ENCODE measurements around the gene MALRD1. TPM values are rescaled to one million over a fixed set of nuclear protein-coding genes. Genes with fewer than 3 reads are reported as not detected.

MALRD1 gene
- total and polyA plus RNA-seq, 2 donors = 0.27 to 2.5 TPM

GRCh38 chr10:19077276-19077675, 28.7 kb downstream of the MALRD1 start:
- no peak for DNase-seq (ENCODE audit: low read depth in 6 of 9, low spot score in 9 of 9)
- Histone ChIP-seq H3K9me3 (ENCODE audit: control insufficient read depth in 2 of 2, insufficient read depth in 1 of 2, low read length in 1 of 2) (no peaks in the 10 kb centered on the region), H3K4me3 (ENCODE audit: low read length in 2 of 2) (no peak overlapping the region)

GRCh38 chr10:19096501-19097073, 48.0 kb downstream of the MALRD1 start:
- peaks cover 0 to 6% of the 10 kb centered on the region in 2 donors for H3K9me3 ChIP-seq (ENCODE audit: control insufficient read depth in 2 of 2, insufficient read depth in 1 of 2, low read length in 1 of 2)
- no peak overlapping the region for H3K4me3 ChIP-seq (ENCODE audit: low read length in 2 of 2)
- no peaks in the 10 kb centered on the region for H3K27me3 ChIP-seq (ENCODE audit: control insufficient read depth in 2 of 2, insufficient read depth in 1 of 2, low read length in 1 of 2)
- H3K36me3 ChIP-seq (ENCODE audit: control insufficient read depth in 2 of 2, insufficient read depth in 2 of 2, low read length in 1 of 2) = no peaks in the 10 kb centered on the region
- 81% methylated on average over 5 of the region's 5 CpGs for WGBS
- no peak for DNase-seq (ENCODE audit: low read depth in 6 of 9, low spot score in 9 of 9)
- H3K27ac ChIP-seq (ENCODE audit: low read depth in 1 of 2, low read length in 1 of 2) = no peak overlapping the region
- no peaks in the 10 kb centered on the region for H3K4me1 ChIP-seq (ENCODE audit: control insufficient read depth in 2 of 2, insufficient read depth in 2 of 2, low read length in 2 of 2)

More at GRCh38 chr10:19077276-19077675, 28.7 kb downstream of the MALRD1 start:
- H3K27me3 ChIP-seq (ENCODE audit: control insufficient read depth in 2 of 2, insufficient read depth in 1 of 2, low read length in 1 of 2) = no peaks in the 10 kb centered on the region
- no peaks in the 10 kb centered on the region for H3K4me1 ChIP-seq (ENCODE audit: control insufficient read depth in 2 of 2, insufficient read depth in 2 of 2, low read length in 2 of 2)
- no peaks in the 10 kb centered on the region for H3K36me3 ChIP-seq (ENCODE audit: control insufficient read depth in 2 of 2, insufficient read depth in 2 of 2, low read length in 1 of 2)
- H3K27ac ChIP-seq (ENCODE audit: low read depth in 1 of 2, low read length in 1 of 2) = no peak overlapping the region

- H3K27me3 ChIP-seq (ENCODE audit: control insufficient read depth in 2 of 2, insufficient read depth in 1 of 2, low read length in 1 of 2) = no peaks in the 10 kb centered on the region
- no peaks in the 10 kb centered on the region for H3K4me1 ChIP-seq (ENCODE audit: control insufficient read depth in 2 of 2, insufficient read depth in 2 of 2, low read length in 2 of 2)
- H3K27ac ChIP-seq (ENCODE audit: low read depth in 1 of 2, low read length in 1 of 2) = no peak overlapping the region
- no peak for DNase-seq (ENCODE audit: low read depth in 6 of 9, low spot score in 9 of 9)
- no peaks in the 10 kb centered on the region for H3K36me3 ChIP-seq (ENCODE audit: control insufficient read depth in 2 of 2, insufficient read depth in 2 of 2, low read length in 1 of 2)
- peaks cover 0 to 6% of the 10 kb centered on the region in 2 donors for H3K9me3 ChIP-seq (ENCODE audit: control insufficient read depth in 2 of 2, insufficient read depth in 1 of 2, low read length in 1 of 2)
- H3K4me3 ChIP-seq (ENCODE audit: low read length in 2 of 2) = no peak overlapping the region
- WGBS = 90% methylated on average over 3 of the region's 3 CpGs
Measured at GRCh38 chr10:19097151-19097550, 48.5 kb downstream of the MALRD1 start.

- DNase-seq (ENCODE audit: low read depth in 6 of 9, low spot score in 9 of 9) = no peak
- Histone ChIP-seq H3K4me1 (ENCODE audit: control insufficient read depth in 2 of 2, insufficient read depth in 2 of 2, low read length in 2 of 2) (no peaks in the 10 kb centered on the region), H3K4me3 (ENCODE audit: low read length in 2 of 2) (no peak overlapping the region), H3K27me3 (ENCODE audit: control insufficient read depth in 2 of 2, insufficient read depth in 1 of 2, low read length in 1 of 2) (no peaks in the 10 kb centered on the region), H3K27ac (ENCODE audit: low read depth in 1 of 2, low read length in 1 of 2) (no peak overlapping the region), H3K36me3 (ENCODE audit: control insufficient read depth in 2 of 2, insufficient read depth in 2 of 2, low read length in 1 of 2) (no peaks in the 10 kb centered on the region), H3K9me3 (ENCODE audit: control insufficient read depth in 2 of 2, insufficient read depth in 1 of 2, low read length in 1 of 2) (peaks cover 0 to 6% of the 10 kb centered on the region in 2 donors)
- 94% methylated on average over 7 of the region's 7 CpGs for WGBS
Measured at GRCh38 chr10:19098803-19099202, 50.2 kb downstream of the MALRD1 start.

- Histone ChIP-seq H3K27me3 (ENCODE audit: control insufficient read depth in 2 of 2, insufficient read depth in 1 of 2, low read length in 1 of 2) (no peaks in the 10 kb centered on the region), H3K27ac (ENCODE audit: low read depth in 1 of 2, low read length in 1 of 2) (no peak overlapping the region), H3K4me1 (ENCODE audit: control insufficient read depth in 2 of 2, insufficient read depth in 2 of 2, low read length in 2 of 2) (no peaks in the 10 kb centered on the region), H3K36me3 (ENCODE audit: control insufficient read depth in 2 of 2, insufficient read depth in 2 of 2, low read length in 1 of 2) (no peaks in the 10 kb centered on the region), H3K4me3 (ENCODE audit: low read length in 2 of 2) (no peak overlapping the region), H3K9me3 (ENCODE audit: control insufficient read depth in 2 of 2, insufficient read depth in 1 of 2, low read length in 1 of 2) (peaks cover 0 to 9% of the 10 kb centered on the region in 2 donors)
- WGBS = 82% methylated on average over 1 of the region's 1 CpG
- no peak for DNase-seq (ENCODE audit: low read depth in 6 of 9, low spot score in 9 of 9)
Measured at GRCh38 chr10:19107406-19107805, 58.8 kb downstream of the MALRD1 start.

- Histone ChIP-seq H3K9me3 (ENCODE audit: control insufficient read depth in 2 of 2, insufficient read depth in 1 of 2, low read length in 1 of 2) (peaks cover 0 to 9% of the 10 kb centered on the region in 2 donors), H3K4me3 (ENCODE audit: low read length in 2 of 2) (no peak overlapping the region), H3K36me3 (ENCODE audit: control insufficient read depth in 2 of 2, insufficient read depth in 2 of 2, low read length in 1 of 2) (no peaks in the 10 kb centered on the region), H3K27me3 (ENCODE audit: control insufficient read depth in 2 of 2, insufficient read depth in 1 of 2, low read length in 1 of 2) (no peaks in the 10 kb centered on the region), H3K27ac (ENCODE audit: low read depth in 1 of 2, low read length in 1 of 2) (no peak overlapping the region), H3K4me1 (ENCODE audit: control insufficient read depth in 2 of 2, insufficient read depth in 2 of 2, low read length in 2 of 2) (no peaks in the 10 kb centered on the region)
- DNase-seq (ENCODE audit: low read depth in 6 of 9, low spot score in 9 of 9) = no peak
- 81% methylated on average over 1 of the region's 1 CpG for WGBS
Measured at GRCh38 chr10:19111501-19112267, 63.1 kb downstream of the MALRD1 start.

- Histone ChIP-seq H3K4me1 (ENCODE audit: control insufficient read depth in 2 of 2, insufficient read depth in 2 of 2, low read length in 2 of 2) (no peaks in the 10 kb centered on the region), H3K4me3 (ENCODE audit: low read length in 2 of 2) (no peak overlapping the region), H3K27me3 (ENCODE audit: control insufficient read depth in 2 of 2, insufficient read depth in 1 of 2, low read length in 1 of 2) (no peaks in the 10 kb centered on the region), H3K27ac (ENCODE audit: low read depth in 1 of 2, low read length in 1 of 2) (no peak overlapping the region), H3K9me3 (ENCODE audit: control insufficient read depth in 2 of 2, insufficient read depth in 1 of 2, low read length in 1 of 2) (no peaks in the 10 kb centered on the region), H3K36me3 (ENCODE audit: control insufficient read depth in 2 of 2, insufficient read depth in 2 of 2, low read length in 1 of 2) (no peaks in the 10 kb centered on the region)
- 94% methylated on average over 1 of the region's 1 CpG for WGBS
- no peak for DNase-seq (ENCODE audit: low read depth in 6 of 9, low spot score in 9 of 9)
Measured at GRCh38 chr10:19117438-19117837, 68.8 kb downstream of the MALRD1 start.

GRCh38 chr10:19119191-19119590, 70.6 kb downstream of the MALRD1 start:
- Histone ChIP-seq H3K27ac (ENCODE audit: low read depth in 1 of 2, low read length in 1 of 2) (no peak overlapping the region), H3K36me3 (ENCODE audit: control insufficient read depth in 2 of 2, insufficient read depth in 2 of 2, low read length in 1 of 2) (no peaks in the 10 kb centered on the region), H3K4me1 (ENCODE audit: control insufficient read depth in 2 of 2, insufficient read depth in 2 of 2, low read length in 2 of 2) (no peaks in the 10 kb centered on the region), H3K4me3 (ENCODE audit: low read length in 2 of 2) (no peak overlapping the region), H3K9me3 (ENCODE audit: control insufficient read depth in 2 of 2, insufficient read depth in 1 of 2, low read length in 1 of 2) (no peaks in the 10 kb centered on the region), H3K27me3 (ENCODE audit: control insufficient read depth in 2 of 2, insufficient read depth in 1 of 2, low read length in 1 of 2) (no peaks in the 10 kb centered on the region)
- DNase-seq (ENCODE audit: low read depth in 6 of 9, low spot score in 9 of 9) = no peak
- WGBS = 65% methylated on average over 6 of the region's 6 CpGs

- Histone ChIP-seq H3K27ac (ENCODE audit: low read depth in 1 of 2, low read length in 1 of 2) (no peak overlapping the region), H3K36me3 (ENCODE audit: control insufficient read depth in 2 of 2, insufficient read depth in 2 of 2, low read length in 1 of 2) (no peaks in the 10 kb centered on the region), H3K27me3 (ENCODE audit: control insufficient read depth in 2 of 2, insufficient read depth in 1 of 2, low read length in 1 of 2) (no peaks in the 10 kb centered on the region), H3K4me1 (ENCODE audit: control insufficient read depth in 2 of 2, insufficient read depth in 2 of 2, low read length in 2 of 2) (no peaks in the 10 kb centered on the region), H3K9me3 (ENCODE audit: control insufficient read depth in 2 of 2, insufficient read depth in 1 of 2, low read length in 1 of 2) (no peaks in the 10 kb centered on the region), H3K4me3 (ENCODE audit: low read length in 2 of 2) (no peak overlapping the region)
- WGBS = 96% methylated on average over 5 of the region's 5 CpGs
- no peak for DNase-seq (ENCODE audit: low read depth in 6 of 9, low spot score in 9 of 9)
Measured at GRCh38 chr10:19120381-19120908, 71.8 kb downstream of the MALRD1 start.
